DMS53 (cell line): ENCODE measurements around the gene RHBDF1.

Experiments
- DNase-seq: peaks from one replicate; lab custom pipeline; 2025; lab: John Stamatoyannopoulos, UW

RHBDF1 gene

DNA sequence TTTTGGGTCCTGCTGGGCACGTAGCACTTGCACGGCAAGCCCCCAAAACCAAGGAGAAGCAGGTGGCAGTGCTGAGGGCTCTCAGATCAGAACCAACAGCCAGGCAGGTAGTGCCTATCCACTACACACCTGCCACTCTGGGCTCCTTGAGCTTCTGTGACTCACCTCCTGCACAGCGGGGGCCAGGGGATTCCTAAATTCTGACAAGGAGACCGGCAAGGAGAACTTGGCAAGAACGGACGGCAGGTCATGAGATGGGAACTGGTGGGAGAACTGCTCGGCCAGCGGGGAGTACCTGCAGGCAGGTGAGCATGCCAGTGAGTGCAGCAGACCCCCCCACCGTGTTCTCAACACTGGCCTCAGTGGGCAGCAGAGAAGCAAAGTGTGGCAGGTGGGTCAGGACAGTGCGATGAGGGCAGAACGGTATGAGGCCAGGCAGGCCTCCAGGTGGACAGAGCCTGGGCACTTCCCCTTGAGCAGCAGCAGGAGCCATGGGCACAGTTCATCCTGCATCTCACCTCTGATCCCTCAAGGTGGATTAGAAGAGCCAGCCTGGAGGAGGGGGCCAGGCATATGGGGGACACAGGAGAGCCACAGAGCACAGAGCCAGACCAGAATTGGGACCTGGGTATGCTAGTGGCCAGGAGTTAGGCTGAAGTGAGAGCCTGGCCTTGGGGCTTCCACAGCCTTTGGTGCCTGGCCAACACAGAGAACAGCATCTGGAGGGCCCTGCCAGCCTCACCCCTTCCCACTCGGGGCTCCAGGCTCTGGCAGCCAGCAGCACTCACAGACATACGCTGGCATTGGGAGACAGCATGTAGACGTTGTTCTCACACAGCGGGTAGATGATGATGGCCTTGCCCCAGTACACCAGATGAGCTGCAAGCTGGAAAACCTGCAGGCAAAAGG, 20.3 kb upstream of the RHBDF1 start:
- no peak for DNase-seq

- DNase-seq: no peak
Measured at GRCh38 chr16:91484-91883, 19.1 kb upstream of the RHBDF1 start.

DNA sequence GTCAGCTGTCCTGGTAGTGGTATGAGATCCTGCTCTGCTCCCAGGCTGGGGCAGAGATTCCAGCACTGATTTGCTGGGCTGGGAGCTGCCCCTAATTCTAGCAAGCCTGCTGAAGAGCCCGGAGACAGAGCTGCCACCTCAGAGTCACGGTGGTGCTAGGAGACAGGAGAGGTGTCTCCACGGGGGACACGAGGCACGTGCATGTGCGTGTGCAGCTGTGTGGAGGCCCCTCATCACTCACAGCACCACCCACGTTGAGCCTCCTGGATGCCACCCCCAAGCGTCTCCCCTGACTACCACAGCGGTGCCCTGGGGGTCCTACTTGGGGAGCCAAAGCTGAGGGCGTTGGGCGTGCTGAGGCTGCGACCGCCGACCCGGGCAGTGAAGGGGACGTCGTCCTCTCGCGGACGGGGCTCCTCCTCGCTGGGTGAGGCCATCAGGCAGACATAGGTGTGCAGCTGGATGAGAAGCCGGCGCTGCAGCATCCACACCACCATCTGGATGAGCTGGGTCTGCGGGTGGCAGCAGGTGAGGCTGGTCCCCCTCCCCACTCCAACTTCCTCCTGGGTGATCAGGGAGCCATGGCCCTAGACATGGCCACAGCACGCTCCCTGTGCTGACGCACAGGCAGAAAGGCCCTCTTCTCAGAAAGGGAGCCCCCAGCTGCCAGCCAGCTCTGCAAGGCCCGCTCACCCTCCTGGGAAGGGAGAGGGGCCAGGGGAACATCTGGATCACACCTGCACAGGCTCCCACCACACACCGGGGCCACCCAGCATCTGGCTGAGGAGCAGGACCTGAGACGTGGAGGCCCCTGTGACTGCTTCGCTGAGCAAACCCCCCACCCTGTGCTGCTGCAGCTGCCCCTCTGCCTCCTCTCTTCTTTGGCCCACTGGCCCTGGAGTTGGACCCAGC, 17.2 kb upstream of the RHBDF1 start:
- DNase-seq: no peak

DNA sequence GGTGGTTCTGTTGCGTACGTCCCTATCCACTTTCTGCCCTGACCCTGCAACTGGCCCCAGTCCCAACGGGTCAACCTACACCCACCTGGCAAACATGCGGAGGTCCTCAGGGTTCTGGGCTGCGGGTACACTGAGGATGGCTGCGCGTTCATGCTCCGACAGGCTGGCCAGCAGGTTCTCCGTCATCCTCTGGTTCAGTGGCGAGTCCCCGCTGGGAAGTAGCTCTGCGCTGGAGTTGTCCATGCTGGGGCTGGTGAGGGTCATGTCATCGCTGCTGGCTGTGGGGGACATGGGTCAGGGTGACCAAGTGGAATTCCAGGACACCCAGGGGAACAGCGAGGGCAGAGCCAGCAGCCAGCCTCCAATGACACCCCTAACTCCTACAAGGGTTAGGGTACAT, 16.2 kb upstream of the RHBDF1 start:
- no peak for DNase-seq

DNA sequence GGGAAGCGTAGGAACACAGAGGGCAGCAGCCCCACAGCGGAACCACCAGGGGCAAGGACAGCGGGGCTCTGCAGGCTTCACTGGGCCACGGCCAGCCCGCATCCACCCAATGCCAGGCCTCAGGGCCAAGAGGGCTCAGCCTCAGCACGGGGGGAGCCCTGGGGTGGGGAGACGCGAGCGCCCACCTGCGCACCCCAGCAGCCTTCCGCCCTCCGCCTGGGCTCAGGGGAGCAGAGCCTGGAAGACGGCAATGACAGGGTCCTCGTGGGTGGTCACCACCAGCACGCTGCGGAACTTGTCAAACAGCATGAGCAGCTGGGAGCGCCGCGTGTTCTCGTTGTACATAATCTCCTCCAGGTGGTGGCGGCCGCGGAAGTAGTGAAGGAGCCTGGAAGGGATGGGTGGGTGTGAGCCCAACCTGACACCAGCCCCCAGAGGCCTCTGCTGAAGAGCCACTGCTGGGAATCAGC, 14.1 kb upstream of the RHBDF1 start:
- no peak for DNase-seq

GRCh38 chr16:85865-86264, 13.4 kb upstream of the RHBDF1 start:
- DNase-seq: no peak

DNA sequence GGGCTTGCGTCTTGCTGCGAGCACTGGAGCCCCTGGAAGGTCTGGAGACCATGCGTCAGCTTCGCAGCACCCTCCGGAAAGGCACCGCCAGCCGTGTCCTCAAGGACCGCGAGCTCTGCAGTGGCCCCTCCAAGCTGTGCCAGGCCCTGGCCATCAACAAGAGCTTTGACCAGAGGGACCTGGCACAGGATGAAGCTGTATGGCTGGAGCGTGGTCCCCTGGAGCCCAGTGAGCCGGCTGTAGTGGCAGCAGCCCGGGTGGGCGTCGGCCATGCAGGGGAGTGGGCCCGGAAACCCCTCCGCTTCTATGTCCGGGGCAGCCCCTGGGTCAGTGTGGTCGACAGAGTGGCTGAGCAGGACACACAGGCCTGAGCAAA, 13.0 kb upstream of the RHBDF1 start:
- DNase-seq: no peak

DNA sequence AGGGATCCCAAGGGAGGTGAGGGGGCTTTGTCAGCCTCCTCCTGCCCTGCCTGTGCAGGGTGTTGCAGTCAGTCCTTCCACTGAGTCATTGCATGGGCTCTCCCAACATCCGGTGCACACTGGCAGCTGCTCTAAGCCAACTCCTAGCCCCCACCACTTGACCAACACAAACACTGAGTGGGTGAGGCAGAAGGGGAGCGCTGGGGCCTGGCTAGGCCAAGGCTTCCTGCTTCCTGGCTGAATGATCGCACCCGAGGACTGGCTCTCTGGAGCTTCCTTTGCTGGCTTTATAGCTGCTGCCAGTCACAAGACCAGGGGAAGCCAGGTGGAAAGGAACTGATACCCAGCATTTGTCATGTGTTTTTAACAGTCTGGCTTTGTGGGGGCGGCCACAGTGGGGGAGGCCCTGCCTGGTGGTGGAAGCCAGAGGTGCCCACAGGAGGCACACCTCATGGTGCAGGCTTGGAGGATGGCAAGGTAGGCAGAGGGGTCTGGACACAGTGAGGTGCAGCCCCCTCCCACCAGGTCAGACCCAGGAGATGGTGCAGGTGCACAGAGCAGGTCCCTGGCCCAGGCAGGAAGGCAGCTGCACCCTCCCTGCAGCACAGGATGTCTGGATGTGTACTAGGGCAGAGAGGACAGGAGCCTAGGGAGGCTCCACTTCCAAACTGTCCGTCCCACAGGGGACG, 12.4 kb upstream of the RHBDF1 start:
- DNase-seq: peak; percentile 97

- DNase-seq: peak; percentile 95
Measured at GRCh38 chr16:83781-84615, 11.6 kb upstream of the RHBDF1 start.

GRCh38 chr16:83060-83603, 10.7 kb upstream of the RHBDF1 start:
- DNase-seq: no peak

GRCh38 chr16:79151-80054, 7.0 kb upstream of the RHBDF1 start:
- DNase-seq: no peak

- DNase-seq: peak; percentile 56
Measured at GRCh38 chr16:78444-79150, 6.2 kb upstream of the RHBDF1 start.

DNA sequence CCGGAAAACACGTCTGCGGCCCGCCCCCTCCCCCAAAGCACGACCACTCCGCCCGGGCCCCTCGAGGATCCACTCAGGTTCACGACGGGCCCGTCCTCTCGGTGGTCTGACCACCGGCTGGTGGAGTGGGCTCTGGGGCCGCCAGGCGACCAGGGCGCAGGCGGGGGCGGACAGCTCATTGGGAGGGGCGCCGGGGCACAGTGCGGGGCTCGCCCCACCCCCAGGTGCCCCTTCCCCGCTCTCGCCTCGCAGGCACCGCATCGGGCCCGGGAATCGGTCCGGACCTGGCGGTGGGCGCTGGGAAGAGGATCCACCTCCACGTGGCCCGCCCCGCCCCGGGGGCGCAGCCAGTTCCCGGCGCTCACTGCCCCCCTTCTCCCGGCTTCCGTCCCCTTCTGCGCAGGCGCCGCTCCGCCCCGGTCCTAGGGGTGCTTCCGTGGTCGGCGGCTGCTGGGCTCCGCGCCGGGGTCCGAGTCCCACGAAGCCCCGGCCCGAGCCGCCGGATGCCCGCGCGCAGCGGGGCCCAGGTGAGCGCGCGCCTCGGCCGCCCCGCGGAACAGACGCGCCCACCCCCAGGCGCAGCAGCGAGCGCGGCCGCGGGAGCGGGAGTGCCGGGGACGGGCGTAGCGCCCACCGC, 5.5 kb upstream of the RHBDF1 start, which contains the start of gene MPG:
Gene MPG (plus strand): TSS at position 419 of the 637 bp plus-strand sequence. CDS start 85 bp downstream, at position 504.
- peak; percentile 84 for DNase-seq

DNA sequence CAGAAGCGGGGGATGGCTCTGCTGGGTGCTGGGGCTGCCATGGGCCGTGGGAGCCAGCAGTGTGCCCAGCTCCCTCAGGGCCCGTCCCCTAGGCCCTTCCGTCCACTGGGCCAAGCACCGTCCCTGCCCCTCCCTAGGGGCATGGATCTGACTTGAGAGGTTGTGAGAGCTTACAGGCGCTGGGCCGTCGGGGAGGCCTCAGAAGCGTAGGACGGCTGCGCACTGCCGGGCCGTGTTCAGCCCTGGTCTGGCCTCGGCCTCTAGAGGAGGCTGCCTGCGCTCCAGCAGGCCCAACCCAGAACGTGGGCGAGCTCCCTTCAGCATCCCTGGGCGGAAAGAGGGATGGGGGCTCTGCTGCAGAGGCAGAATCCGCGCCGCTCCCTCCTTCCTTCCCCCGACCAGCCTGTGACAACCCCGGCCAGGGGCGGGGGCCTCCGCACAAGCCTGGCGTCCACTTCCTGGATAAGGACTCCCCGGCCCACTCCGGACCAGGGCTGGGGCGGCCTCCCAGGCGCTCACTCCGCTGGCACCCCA, 4.9 kb upstream of the RHBDF1 start:
- DNase-seq: peak; percentile 87

- peak; percentile 84 for DNase-seq
Measured at GRCh38 chr16:76535-77272, 4.3 kb upstream of the RHBDF1 start.

- peak; percentile 36 for DNase-seq
Measured at GRCh38 chr16:75580-76501, 3.4 kb upstream of the RHBDF1 start.
